ENCODE measurements around the gene PGGHG.
"Not testable (repeated sequence)": the region's sequence is repeated elsewhere in the genome, so short reads cannot be mapped to it uniquely, and the experiment has no call there.

Gene PGGHG

GRCh38 chr11:325796-326591 lies 37.1 kb downstream of the PGGHG start:
- no peak for TF ChIP-seq CTCF (IDR thresholded peaks at IDR 0.05; ENCODE audit: insufficient read depth, low read depth, low read length, missing control alignments)
- no peak overlapping the region for H3K4me3 ChIP-seq (ENCODE audit: low read length)
- DNase-seq (ENCODE audit: low read depth), result no peak

- no peak for DNase-seq (ENCODE audit: low read depth)
- TF ChIP-seq CTCF (IDR thresholded peaks at IDR 0.05; ENCODE audit: insufficient read depth, low read depth, low read length, missing control alignments), result no peak
- H3K4me3 ChIP-seq (ENCODE audit: low read length), result no peak overlapping the region
Observed at GRCh38 chr11:326592-326841, 37.6 kb downstream of the PGGHG start.

GRCh38 chr11:326842-327580 lies 38.1 kb downstream of the PGGHG start:
- H3K4me3 ChIP-seq (ENCODE audit: low read length), result no peak overlapping the region
- no peak for DNase-seq (ENCODE audit: low read depth)
- no peak for TF ChIP-seq CTCF (IDR thresholded peaks at IDR 0.05; ENCODE audit: insufficient read depth, low read depth, low read length, missing control alignments)

GRCh38 chr11:327581-327923 lies 38.6 kb downstream of the PGGHG start:
- no peak for DNase-seq (ENCODE audit: low read depth)
- H3K4me3 ChIP-seq (ENCODE audit: low read length), result no peak overlapping the region
- TF ChIP-seq CTCF (IDR thresholded peaks at IDR 0.05; ENCODE audit: insufficient read depth, low read depth, low read length, missing control alignments), result no peak

GRCh38 chr11:328012-328411 lies 39.1 kb downstream of the PGGHG start:
- H3K4me3 ChIP-seq (ENCODE audit: low read length), result no peak overlapping the region
- no peak for DNase-seq (ENCODE audit: low read depth)
- TF ChIP-seq CTCF (IDR thresholded peaks at IDR 0.05; ENCODE audit: insufficient read depth, low read depth, low read length, missing control alignments), result no peak

GRCh38 chr11:328516-329100 lies 39.7 kb downstream of the PGGHG start:
- not testable (repeated sequence) for DNase-seq (ENCODE audit: low read depth)

GRCh38 chr11:329886-330253 lies 40.9 kb downstream of the PGGHG start:
- no peak overlapping the region for H3K4me3 ChIP-seq (ENCODE audit: low read length)
- no peak for TF ChIP-seq CTCF (IDR thresholded peaks at IDR 0.05; ENCODE audit: insufficient read depth, low read depth, low read length, missing control alignments)
- no peak for DNase-seq (ENCODE audit: low read depth)

More at GRCh38 chr11:328516-329100, 39.7 kb downstream of the PGGHG start:
- not testable (repeated sequence) for H3K4me3 ChIP-seq (ENCODE audit: low read length)

All from epithelial cell of esophagus (primary cell).